Stimulated activated naive CD4-positive, alpha-beta T cell treated with Interleukin-2 at 50 U/mL for 16 hours (primary cell): ENCODE results near the gene TRAK2.
"Not testable (repeated sequence)": the region's sequence is repeated elsewhere in the genome, so short reads cannot be mapped to it uniquely, and the experiment has no call there.

Source experiments
- DNase-seq: peaks from one replicate; lab custom pipeline; 2025; lab: John Stamatoyannopoulos, UW

Gene TRAK2

GRCh38 chr2:201414099-201415023 lies 36.9 kb downstream of the TRAK2 start:
- no peak for DNase-seq

GRCh38 chr2:201413552-201413951 lies 37.7 kb downstream of the TRAK2 start:
- no peak for DNase-seq

GRCh38 chr2:201413143-201413542 lies 38.1 kb downstream of the TRAK2 start:
- no peak for DNase-seq

- DNase-seq: no peak
Measured at GRCh38 chr2:201411421-201411820, 39.8 kb downstream of the TRAK2 start.

GRCh38 chr2:201408931-201409330 lies 42.3 kb downstream of the TRAK2 start:
- no peak for DNase-seq

- DNase-seq: no peak
Measured at GRCh38 chr2:201407265-201407664, 44.0 kb downstream of the TRAK2 start.

GRCh38 chr2:201406077-201406662 lies 45.1 kb downstream of the TRAK2 start:
- no peak for DNase-seq

GRCh38 chr2:201404699-201405280 lies 46.5 kb downstream of the TRAK2 start:
- no peak for DNase-seq

GRCh38 chr2:201403880-201404279 lies 47.4 kb downstream of the TRAK2 start:
- no peak for DNase-seq

- no peak for DNase-seq
Measured at GRCh38 chr2:201402651-201403562, 48.4 kb downstream of the TRAK2 start.

- no peak for DNase-seq
Measured at GRCh38 chr2:201401815-201402214, 49.4 kb downstream of the TRAK2 start.

- no peak for DNase-seq
Measured at GRCh38 chr2:201396595-201396994, 54.7 kb downstream of the TRAK2 start.

- DNase-seq: no peak
Measured at GRCh38 chr2:201383136-201383535, 68.1 kb downstream of the TRAK2 start.

GRCh38 chr2:201378496-201379397 lies 72.5 kb downstream of the TRAK2 start:
- no peak for DNase-seq

GRCh38 chr2:201377218-201377617 lies 74.0 kb downstream of the TRAK2 start:
- DNase-seq: no peak

GRCh38 chr2:201369775-201370174 lies 81.5 kb downstream of the TRAK2 start:
- DNase-seq: no peak

GRCh38 chr2:201369318-201369717 lies 81.9 kb downstream of the TRAK2 start:
- DNase-seq: not testable (repeated sequence)

GRCh38 chr2:201366146-201366545 lies 85.1 kb downstream of the TRAK2 start:
- DNase-seq: no peak

GRCh38 chr2:201363857-201364560 lies 87.2 kb downstream of the TRAK2 start:
- DNase-seq: no peak

- DNase-seq: no peak
Measured at GRCh38 chr2:201362396-201362795, 88.9 kb downstream of the TRAK2 start.
